GM12878 (cell line): ENCODE results near the gene ALX4. TPM values are rescaled to one million over a fixed set of nuclear protein-coding genes. Genes with fewer than 3 reads are reported as not detected.

Source experiments
- ATAC-seq: fragments of 200-7000 bp; cut with Tn5 transposase; 3 replicates; pipeline ENCODE4 v1.9.1; 2020; ENCODE audit warnings: mild to moderate bottlenecking, moderate library complexity
- BruUV-seq: library from RNA; stranded (reverse); fragments of 400-500 nt; replicated peaks from 2 replicates; lab custom pipeline; 2021; lab: Mats Ljungman, UMichigan
- CTCF ChIA-PET: fragments of 300-600 bp; sonication (Branson Sonifier 250); formaldehyde crosslinking; extraction: SDS; loops from one replicate; lab custom pipeline; 2021; ENCODE audit warnings: inconsistent platforms; lab: Yijun Ruan, JAX
- POLR2A ChIA-PET: fragments of 350-600 bp; formaldehyde crosslinking; extraction: SDS; loops from one replicate; lab custom pipeline; 2021; ENCODE audit warnings: inconsistent platforms; lab: Charles Lee
- RAD21 ChIA-PET: fragments of 300-600 bp; sonication (Branson Sonifier 250); formaldehyde crosslinking; loops from one replicate; lab custom pipeline; 2023; ENCODE audit warnings: antibody characterized with exemption; ENCODE audit not compliant: unreplicated experiment; lab: Charles Lee
- SMC1A ChIA-PET: fragments of 300-600 bp; sonication (Branson Sonifier 250); formaldehyde crosslinking; loops from one replicate; lab custom pipeline; 2023; ENCODE audit not compliant: unreplicated experiment, uncharacterized antibody; lab: Charles Lee
- DNase-seq: peaks from one replicate; pipeline ENCODE4 v3.0.0-alpha.2; 2011; ENCODE audit warnings: low read depth, low spot score
- FAIRE-seq: peaks from 3 replicates; lab custom pipeline; 2011; peaks lifted over from hg19 to GRCh38; lab: Jason Lieb, UNC
- H2AFZ ChIP-seq: 2 replicates; pipeline ENCODE4 v1.6.0; 2011; ENCODE audit warnings: low read depth, low read length, control low read depth; ENCODE audit not compliant: control insufficient read depth
- H3K27ac ChIP-seq: 2 replicates; pipeline ENCODE4 v1.5.1; 2011; ENCODE audit warnings: control low read depth; ENCODE audit not compliant: control insufficient read depth, insufficient read depth
- H3K27me3 ChIP-seq, 2 experiments: replicated peaks in 1 of 2; 2 replicates each; pipeline versions ENCODE4 v1.6.0 to v1.6.1; 2011; ENCODE audit warnings: low read length in 1 of 2; ENCODE audit not compliant: control insufficient read depth in 2 of 2, insufficient read depth in 2 of 2
- H3K36me3 ChIP-seq, 2 experiments: 2 replicates each; pipeline ENCODE4 v1.5.1; 2011; ENCODE audit warnings: low read length in 1 of 2; ENCODE audit not compliant: control insufficient read depth in 2 of 2, insufficient read depth in 2 of 2
- H3K4me1 ChIP-seq: 2 replicates; pipeline ENCODE4 v1.6.1; 2011; ENCODE audit warnings: mild to moderate bottlenecking, low read length, moderate library complexity, mixed read lengths; ENCODE audit not compliant: control insufficient read depth, insufficient read depth
- H3K4me2 ChIP-seq: 2 replicates; pipeline ENCODE4 v1.6.0; 2011; ENCODE audit warnings: control low read depth; ENCODE audit not compliant: control insufficient read depth, insufficient read depth
- H3K4me3 ChIP-seq: fragments of 200-600 bp; sonication (generic); 2 replicates; pipeline ENCODE4 v1.5.1; 2016
- H3K79me2 ChIP-seq: 2 replicates; pipeline ENCODE4 v1.6.0; 2011; ENCODE audit warnings: low read length; ENCODE audit not compliant: control insufficient read depth, insufficient read depth
- H3K9ac ChIP-seq: 2 replicates; pipeline ENCODE4 v1.8.0; 2011; ENCODE audit warnings: low read length, control low read depth, mixed read lengths; ENCODE audit not compliant: control insufficient read depth, insufficient read depth
- H3K9me3 ChIP-seq: replicated peaks from 3 replicates; pipeline ENCODE4 v1.5.1; 2011; ENCODE audit warnings: mild to moderate bottlenecking, low read length; ENCODE audit not compliant: control insufficient read depth, insufficient read depth
- H4K20me1 ChIP-seq: 2 replicates; pipeline ENCODE4 v1.6.0; 2011; ENCODE audit not compliant: control insufficient read depth, insufficient read depth
- BRCA1 ChIP-seq: IDR thresholded peaks from 2 replicates; pipeline ENCODE4 v1.6.1; 2011; ENCODE audit warnings: low read depth, low read length, improper control_type of control experiment
- CHD4 ChIP-seq: fragments of 200-600 bp; sonication (generic); IDR thresholded peaks from 2 replicates; pipeline ENCODE4 v1.6.1; 2016; ENCODE audit warnings: mild to moderate bottlenecking
- ETV6 ChIP-seq, 2 experiments: fragments of 450-650 bp in 1 of 2; IDR thresholded peaks in 1 of 2; conservative IDR thresholded peaks in 1 of 2; 2 replicates each; pipeline ENCODE4 v1.6.1; 2014; ENCODE audit warnings: antibody characterized with exemption in 1 of 2, borderline replicate concordance in 1 of 2, low read depth in 1 of 2, mild to moderate bottlenecking in 1 of 2, moderate library complexity in 1 of 2
- GATAD2B ChIP-seq: fragments of 450-650 bp; conservative IDR thresholded peaks from 2 replicates; pipeline ENCODE4 v1.6.1; 2017; ENCODE audit warnings: low read depth, mild to moderate bottlenecking, moderate library complexity
- HDAC6 ChIP-seq: fragments of 200-600 bp; sonication (generic); IDR thresholded peaks from one replicate; pipeline ENCODE4 v1.8.0; 2017; ENCODE audit warnings: antibody characterized with exemption; ENCODE audit not compliant: unreplicated experiment
- JUND ChIP-seq: IDR thresholded peaks from 2 replicates; pipeline ENCODE4 v1.6.1; 2012; ENCODE audit warnings: low read depth, mild to moderate bottlenecking, low read length, improper control_type of control experiment, moderate library complexity
- RFX5 ChIP-seq: IDR thresholded peaks from 2 replicates; pipeline ENCODE4 v1.6.1; 2011; ENCODE audit warnings: low read depth, low read length, improper control_type of control experiment
- SMC3 ChIP-seq: IDR thresholded peaks from 2 replicates; pipeline ENCODE4 v1.6.1; 2011; ENCODE audit warnings: low read length, improper control_type of control experiment, borderline replicate concordance
- TCF7 ChIP-seq: IDR thresholded peaks from 2 replicates; pipeline ENCODE4 v1.6.1; 2014; ENCODE audit warnings: antibody characterized with exemption, borderline replicate concordance
- YY1 ChIP-seq: IDR thresholded peaks from 2 replicates; pipeline ENCODE4 v1.6.1; 2011; ENCODE audit warnings: low read depth, mild to moderate bottlenecking, low read length
- ZNF274 ChIP-seq: IDR thresholded peaks from one replicate; pipeline ENCODE4 v1.8.0; 2011; ENCODE audit not compliant: insufficient read length, insufficient read depth
- WGBS: methylation state at CpG from one replicate; pipeline ENCODE4 v1.1.6; 2016; ENCODE audit warnings: low lambda C conversion rate; ENCODE audit not compliant: insufficient replicate concordance, insufficient coverage; ENCODE audit errors: missing lambda C conversion rate; 5-methylcytosine and 5-hydroxymethylcytosine counted together
- in situ Hi-C: fragments of 300-500 bp; cut with MboI; formaldehyde crosslinking; loops from 9 replicates; pipeline ENCODE4 v1.14.3; 2018; ENCODE audit warnings: mixed read lengths
- intact Hi-C: fragments of 100-400 bp; cut with micrococcal nuclease; formaldehyde crosslinking; loops from one replicate; pipeline ENCODE4 v1.14.2; 2022; ENCODE audit not compliant: unreplicated experiment
- polyA plus RNA-seq, 11 experiments: library from polyadenylated mRNA; depleted of rRNA in 4 of 11; unstranded in 6 of 11; stranded (reverse) in 5 of 11; fragments of >200 nt; fragmentation: Nextera tagmentation in 4 of 11; fragmentation: Illumina TruSeq in 1 of 11; extraction: Ambion mirVana in 4 of 11; extraction: Trizol in 1 of 11; gene quantifications; 1 replicate in 1 of 11; 2 replicates in 10 of 11; pipeline versions ENCODE4 v1.2.1 to v1.2.3, GENCODE V29; 2011 to 2016; ENCODE audit warnings: inconsistent platforms in 2 of 11, missing spikeins in 2 of 11, low read depth in 1 of 11
- total RNA-seq, 4 experiments: library from RNA; depleted of rRNA in 3 of 4; stranded (reverse); fragments of >200 nt in 3 of 4; fragmentation: Illumina TruSeq in 1 of 4; extraction: Trizol in 1 of 4; gene quantifications; 2 replicates each; pipeline versions ENCODE4 v1.2.1 to v1.2.3, GENCODE V29; 2013 to 2021
- TF ChIP-seq, protein P1 (sequence below): fragments of 450-650 bp; formaldehyde crosslinking; IDR thresholded peaks from 2 replicates; pipeline ENCODE4 v1.4.0; 2022; ENCODE audit warnings: mild to moderate bottlenecking, moderate library complexity
- TF ChIP-seq, protein P2 (sequence below): IDR thresholded peaks from 2 replicates; pipeline ENCODE4 v1.6.1; 2011; ENCODE audit warnings: low read depth, mild to moderate bottlenecking, low read length, moderate library complexity, borderline replicate concordance; ENCODE audit errors: extremely low read depth
- TF ChIP-seq, protein P3 (sequence below): fragments of 450-650 bp; formaldehyde crosslinking; IDR thresholded peaks from 2 replicates; pipeline ENCODE4 v1.4.0; 2020; ENCODE audit warnings: mild to moderate bottlenecking, moderate library complexity

Gene ALX4
- total and polyA plus RNA-seq, 10 of the 15 experiments (the other 5 are each of a cell fraction or from before 2014, with no cell fraction given), result not detected

DNA sequence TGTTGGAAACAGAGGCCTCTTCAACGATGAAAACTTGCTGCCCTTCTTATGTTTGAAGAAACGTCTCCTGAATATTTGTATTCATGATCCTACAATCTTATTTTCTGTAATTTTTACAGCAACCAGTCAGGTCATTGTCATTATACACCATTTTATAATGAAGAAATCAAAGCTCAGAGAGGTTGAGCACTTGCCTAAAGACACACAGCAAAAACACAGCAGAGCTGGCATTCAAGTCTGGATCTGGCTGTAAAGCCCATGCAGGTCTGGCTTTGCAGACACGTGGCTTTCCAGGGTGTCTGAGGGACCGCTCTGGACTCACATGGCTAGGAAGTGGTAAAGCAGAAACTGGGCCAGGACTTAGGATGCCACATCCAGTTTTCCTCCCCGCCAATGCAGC lies 15.8 kb upstream of the ALX4 start:
- no peak overlapping the region for H3K4me3 ChIP-seq
- H3K4me2 ChIP-seq, result no peak overlapping the region
- peaks cover 12 to 25% of the 10 kb centered on the region in 2 experiments for H3K27me3 ChIP-seq
- in situ Hi-C loops, result no loop called here
- H3K36me3 ChIP-seq, result no peaks in the 10 kb centered on the region
- DNase-seq (no peak), ATAC-seq (no peak)
- no peaks in the 10 kb centered on the region for H3K79me2 ChIP-seq
- H3K27ac ChIP-seq, result no peak overlapping the region
- H3K9ac ChIP-seq, result no peak overlapping the region
- no peak overlapping the region for H2AFZ ChIP-seq
- SMC1A ChIA-PET, result interaction anchor here (0.8 kb wide), 1 partner anchor 80 kb away, joined by 3 read pairs; no protein-coding TSS in a partner anchor
- no peaks in the 10 kb centered on the region for H3K9me3 ChIP-seq
- TF ChIP-seq SMC3 (no peak), CHD4 (no peak), JUND (no peak), ZNF274 (no peak), TCF7 (no peak), GATAD2B (no peak), YY1 (no peak), ETV6 (conservative IDR thresholded peaks at IDR 0.05 in 1 of 2, IDR thresholded peaks at IDR 0.05 in 1 of 2; ENCODE audit: borderline replicate concordance in 1 of 2, low read depth in 1 of 2) (no peak), RFX5 (no peak), BRCA1 (no peak), HDAC6 (no peak)
- TF ChIP-seq, protein P1, sequence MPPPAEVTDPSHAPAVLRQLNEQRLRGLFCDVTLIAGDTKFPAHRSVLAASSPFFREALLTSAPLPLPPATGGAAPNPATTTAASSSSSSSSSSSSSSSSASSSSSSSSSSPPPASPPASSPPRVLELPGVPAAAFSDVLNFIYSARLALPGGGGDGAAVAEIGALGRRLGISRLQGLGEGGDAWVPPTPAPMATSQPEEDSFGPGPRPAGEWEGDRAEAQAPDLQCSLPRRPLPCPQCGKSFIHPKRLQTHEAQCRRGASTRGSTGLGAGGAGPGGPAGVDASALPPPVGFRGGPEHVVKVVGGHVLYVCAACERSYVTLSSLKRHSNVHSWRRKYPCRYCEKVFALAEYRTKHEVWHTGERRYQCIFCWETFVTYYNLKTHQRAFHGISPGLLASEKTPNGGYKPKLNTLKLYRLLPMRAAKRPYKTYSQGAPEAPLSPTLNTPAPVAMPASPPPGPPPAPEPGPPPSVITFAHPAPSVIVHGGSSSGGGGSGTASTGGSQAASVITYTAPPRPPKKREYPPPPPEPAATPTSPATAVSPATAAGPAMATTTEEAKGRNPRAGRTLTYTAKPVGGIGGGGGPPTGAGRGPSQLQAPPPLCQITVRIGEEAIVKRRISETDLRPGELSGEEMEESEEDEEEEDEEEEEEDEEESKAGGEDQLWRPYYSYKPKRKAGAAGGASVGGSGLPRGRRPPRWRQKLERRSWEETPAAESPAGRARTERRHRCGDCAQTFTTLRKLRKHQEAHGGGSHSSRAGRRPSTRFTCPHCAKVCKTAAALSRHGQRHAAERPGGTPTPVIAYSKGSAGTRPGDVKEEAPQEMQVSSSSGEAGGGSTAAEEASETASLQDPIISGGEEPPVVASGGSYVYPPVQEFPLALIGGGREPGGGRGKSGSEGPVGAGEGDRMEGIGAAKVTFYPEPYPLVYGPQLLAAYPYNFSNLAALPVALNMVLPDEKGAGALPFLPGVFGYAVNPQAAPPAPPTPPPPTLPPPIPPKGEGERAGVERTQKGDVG (CRISPR knock-in tag), result no peak
- TF ChIP-seq, protein P2, sequence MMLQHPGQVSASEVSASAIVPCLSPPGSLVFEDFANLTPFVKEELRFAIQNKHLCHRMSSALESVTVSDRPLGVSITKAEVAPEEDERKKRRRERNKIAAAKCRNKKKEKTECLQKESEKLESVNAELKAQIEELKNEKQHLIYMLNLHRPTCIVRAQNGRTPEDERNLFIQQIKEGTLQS, result no peak
- TF ChIP-seq, protein P3, sequence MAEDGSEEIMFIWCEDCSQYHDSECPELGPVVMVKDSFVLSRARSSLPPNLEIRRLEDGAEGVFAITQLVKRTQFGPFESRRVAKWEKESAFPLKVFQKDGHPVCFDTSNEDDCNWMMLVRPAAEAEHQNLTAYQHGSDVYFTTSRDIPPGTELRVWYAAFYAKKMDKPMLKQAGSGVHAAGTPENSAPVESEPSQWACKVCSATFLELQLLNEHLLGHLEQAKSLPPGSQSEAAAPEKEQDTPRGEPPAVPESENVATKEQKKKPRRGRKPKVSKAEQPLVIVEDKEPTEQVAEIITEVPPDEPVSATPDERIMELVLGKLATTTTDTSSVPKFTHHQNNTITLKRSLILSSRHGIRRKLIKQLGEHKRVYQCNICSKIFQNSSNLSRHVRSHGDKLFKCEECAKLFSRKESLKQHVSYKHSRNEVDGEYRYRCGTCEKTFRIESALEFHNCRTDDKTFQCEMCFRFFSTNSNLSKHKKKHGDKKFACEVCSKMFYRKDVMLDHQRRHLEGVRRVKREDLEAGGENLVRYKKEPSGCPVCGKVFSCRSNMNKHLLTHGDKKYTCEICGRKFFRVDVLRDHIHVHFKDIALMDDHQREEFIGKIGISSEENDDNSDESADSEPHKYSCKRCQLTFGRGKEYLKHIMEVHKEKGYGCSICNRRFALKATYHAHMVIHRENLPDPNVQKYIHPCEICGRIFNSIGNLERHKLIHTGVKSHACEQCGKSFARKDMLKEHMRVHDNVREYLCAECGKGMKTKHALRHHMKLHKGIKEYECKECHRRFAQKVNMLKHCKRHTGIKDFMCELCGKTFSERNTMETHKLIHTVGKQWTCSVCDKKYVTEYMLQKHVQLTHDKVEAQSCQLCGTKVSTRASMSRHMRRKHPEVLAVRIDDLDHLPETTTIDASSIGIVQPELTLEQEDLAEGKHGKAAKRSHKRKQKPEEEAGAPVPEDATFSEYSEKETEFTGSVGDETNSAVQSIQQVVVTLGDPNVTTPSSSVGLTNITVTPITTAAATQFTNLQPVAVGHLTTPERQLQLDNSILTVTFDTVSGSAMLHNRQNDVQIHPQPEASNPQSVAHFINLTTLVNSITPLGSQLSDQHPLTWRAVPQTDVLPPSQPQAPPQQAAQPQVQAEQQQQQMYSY (CRISPR knock-in tag), result no peak
- TF ChIP-seq, all 136 proteins: peak for 0
- no peaks in the 10 kb centered on the region for H3K4me1 ChIP-seq
- ChIA-PET CTCF (no interaction called here), RAD21 (no interaction called here), POLR2A (no interaction called here)
- no TSS peak for BruUV-seq
- WGBS, result under 1% methylated on average over 5 of the region's 5 CpGs
- H4K20me1 ChIP-seq, result no peaks in the 10 kb centered on the region
- intact Hi-C loops, result no loop called here
- FAIRE-seq, result no peak
